HCT116 (cell line): Measurements from ENCODE around the gene SMYD4. TPM values are rescaled to one million over a fixed set of nuclear protein-coding genes. Genes with fewer than 3 reads are reported as not detected.
"Not testable (repeated sequence)": the region's sequence is repeated elsewhere in the genome, so short reads cannot be mapped to it uniquely, and the experiment has no call there.

Experiments used
- ATAC-seq: fragments of 200-7000 bp; cut with Tn5 transposase; 2 replicates; pipeline ENCODE4 v1.9.1; 2020; ENCODE audit warnings: mild to moderate bottlenecking, moderate library complexity
- BruUV-seq: library from RNA; stranded (reverse); fragments of 400-500 nt; replicated peaks from 2 replicates; lab custom pipeline; 2021; lab: Mats Ljungman, UMichigan
- CTCF ChIA-PET: fragments of 300-600 bp; sonication (Branson Sonifier 250); formaldehyde crosslinking; loops from one replicate; lab custom pipeline; 2021; ENCODE audit warnings: antibody characterized with exemption; lab: Charles Lee
- POLR2A ChIA-PET: fragments of 300-600, 350-600 bp; sonication (Branson Sonifier 250); formaldehyde crosslinking; loops from one replicate; lab custom pipeline; 2021; ENCODE audit warnings: antibody characterized with exemption; lab: Charles Lee
- RAD21 ChIA-PET, 2 experiments: fragments of 300-600 bp; sonication (Branson Sonifier 250); formaldehyde crosslinking; loops; one replicate each; lab custom pipeline; 2023; ENCODE audit warnings: low total read pairs in 2 of 2; ENCODE audit not compliant: uncharacterized antibody in 2 of 2, unreplicated experiment in 2 of 2, low non-redundant PET in 1 of 2; lab: Charles Lee
- DNase-seq: peaks from one replicate; pipeline ENCODE4 v3.0.0-alpha.2; 2010; ENCODE audit warnings: low read depth, low spot score
- H2AFZ ChIP-seq: fragments of 200-600 bp; shearing (Covaris generic), sonication (generic); 2 replicates; pipeline ENCODE4 v1.6.1; 2017; ENCODE audit warnings: low read depth, mixed run types, mixed read lengths, antibody characterized with exemption, low read length; ENCODE audit not compliant: poor library complexity, severe bottlenecking
- H3K27ac ChIP-seq: 2 replicates; pipeline ENCODE4 v1.5.1; 2012; ENCODE audit warnings: low read depth, low read length
- H3K27me3 ChIP-seq: fragments of 200-600 bp; sonication (generic); 2 replicates; pipeline ENCODE4 v1.6.1; 2016; ENCODE audit warnings: mixed run types, low read length, mixed read lengths; ENCODE audit not compliant: insufficient read depth
- H3K36me3 ChIP-seq, 2 experiments: fragments of 200-500 bp in 1 of 2; fragments of 200-600 bp in 1 of 2; sonication (Bioruptor generic) in 1 of 2; sonication (generic) in 1 of 2; 2 replicates each; pipeline versions ENCODE4 v1.5.1 to v1.6.1; 2014 to 2016; ENCODE audit warnings: low read length in 2 of 2, inconsistent platforms in 1 of 2, mixed read lengths in 1 of 2, mixed run types in 1 of 2; ENCODE audit not compliant: insufficient read depth in 2 of 2, control insufficient read depth in 1 of 2
- H3K4me1 ChIP-seq, 2 experiments: fragments of 200-600 bp in 1 of 2; sonication (generic) in 1 of 2; 2 replicates each; pipeline versions ENCODE4 v1.5.1 to v1.6.1; 2012 to 2017; ENCODE audit warnings: low read length in 2 of 2, inconsistent platforms in 1 of 2, mild to moderate bottlenecking in 1 of 2, mixed read lengths in 1 of 2, mixed run types in 1 of 2, moderate library complexity in 1 of 2; ENCODE audit not compliant: insufficient read depth in 2 of 2, control insufficient read depth in 1 of 2
- H3K4me2 ChIP-seq: fragments of 200-600 bp; sonication (generic); 2 replicates; pipeline ENCODE4 v1.6.1; 2017; ENCODE audit warnings: mixed run types, low read length, mixed read lengths
- H3K4me3 ChIP-seq, 2 experiments: fragments of 200-600 bp in 1 of 2; sonication (generic) in 1 of 2; replicated peaks in 1 of 2; 2 replicates each; pipeline ENCODE4 v1.5.1; 2011 to 2016; ENCODE audit warnings: low read length in 2 of 2, control low read depth in 1 of 2, low read depth in 1 of 2, mild to moderate bottlenecking in 1 of 2, mixed read lengths in 1 of 2, mixed run types in 1 of 2
- H3K79me2 ChIP-seq: fragments of 200-600 bp; sonication (generic); 2 replicates; pipeline ENCODE4 v1.6.1; 2017; ENCODE audit warnings: mild to moderate bottlenecking, mixed run types, low read length, moderate library complexity, mixed read lengths; ENCODE audit not compliant: insufficient read depth
- H3K9ac ChIP-seq: fragments of 200-600 bp; sonication (generic); 2 replicates; pipeline ENCODE4 v1.6.1; 2016; ENCODE audit warnings: low read length, mixed read lengths
- H3K9me2 ChIP-seq: fragments of 200-600 bp; sonication (generic), shearing (Covaris generic); 2 replicates; pipeline ENCODE4 v1.6.1; 2017; ENCODE audit warnings: mixed run types, mild to moderate bottlenecking, moderate library complexity; ENCODE audit not compliant: insufficient read depth
- H3K9me3 ChIP-seq, 2 experiments: fragments of 200-500 bp in 1 of 2; fragments of 200-600 bp in 1 of 2; sonication (Bioruptor generic) in 1 of 2; sonication (generic) in 1 of 2; 2 replicates each; pipeline ENCODE4 v1.6.1; 2014 to 2017; ENCODE audit warnings: low read length in 2 of 2, mixed read lengths in 2 of 2, inconsistent platforms in 1 of 2, low read depth in 1 of 2, mild to moderate bottlenecking in 1 of 2, mixed run types in 1 of 2, moderate library complexity in 1 of 2; ENCODE audit not compliant: control insufficient read depth in 1 of 2, insufficient read depth in 1 of 2
- H4K20me1 ChIP-seq: fragments of 200-600 bp; sonication (generic), shearing (Covaris generic); 2 replicates; pipeline ENCODE4 v1.6.1; 2017; ENCODE audit warnings: mixed run types, mild to moderate bottlenecking, moderate library complexity; ENCODE audit not compliant: insufficient read depth
- CTCF ChIP-seq, 3 experiments: fragments of 200-600 bp in 1 of 3; sonication (generic) in 1 of 3; IDR thresholded peaks in 2 of 3; conservative IDR thresholded peaks in 1 of 3; 2 replicates each; pipeline ENCODE4 v1.5.1; 2012 to 2017; ENCODE audit warnings: low read depth in 2 of 3, low read length in 2 of 3, antibody characterized with exemption in 1 of 3, borderline replicate concordance in 1 of 3, control low read depth in 1 of 3, mild to moderate bottlenecking in 1 of 3, mixed read lengths in 1 of 3, mixed run types in 1 of 3, moderate library complexity in 1 of 3; ENCODE audit not compliant: insufficient read depth in 1 of 3
- EZH2phosphoT487 ChIP-seq: fragments of 200-600 bp; IDR thresholded peaks from 2 replicates; pipeline ENCODE4 v1.6.1; 2018; ENCODE audit warnings: antibody characterized with exemption, borderline replicate concordance
- FOSL1 ChIP-seq: IDR thresholded peaks from 2 replicates; pipeline ENCODE4 v1.6.1; 2012; ENCODE audit warnings: low read depth
- POLR2AphosphoS5 ChIP-seq: IDR thresholded peaks from 2 replicates; pipeline ENCODE4 v1.6.1; 2011; ENCODE audit warnings: mild to moderate bottlenecking, low read depth, low read length, moderate library complexity
- RAD21 ChIP-seq: IDR thresholded peaks from 2 replicates; pipeline ENCODE4 v1.6.1; 2012; ENCODE audit warnings: low read depth, mild to moderate bottlenecking
- REST ChIP-seq: IDR thresholded peaks from 2 replicates; pipeline ENCODE4 v1.6.1; 2012; ENCODE audit warnings: low read depth
- SP1 ChIP-seq: IDR thresholded peaks from 2 replicates; pipeline ENCODE4 v1.6.1; 2012; ENCODE audit warnings: low read depth
- TCF7L2 ChIP-seq: IDR thresholded peaks from 2 replicates; pipeline ENCODE4 v1.7.0; 2011; ENCODE audit warnings: borderline replicate concordance, inconsistent platforms; ENCODE audit not compliant: insufficient read depth, insufficient read length; ENCODE audit errors: extremely low read depth
- YY1 ChIP-seq: IDR thresholded peaks from 2 replicates; pipeline ENCODE4 v1.6.1; 2011; ENCODE audit warnings: low read length, low read depth, moderate library complexity, mild to moderate bottlenecking; ENCODE audit not compliant: insufficient replicate concordance; ENCODE audit errors: extremely low read depth
- intact Hi-C: fragments of 100-400 bp; cut with micrococcal nuclease; formaldehyde crosslinking; loops from 2 replicates; pipeline ENCODE4 v1.10.0; 2022
- total RNA-seq: library from RNA; stranded (reverse); gene quantifications from one replicate; pipeline ENCODE4 v1.2.1, GENCODE V29; 2021; ENCODE audit not compliant: unreplicated experiment

SMYD4 gene
- total RNA-seq, 1 experiment from 2014 or later = 16.9 TPM

GRCh38 chr17:1861391-1862010, 31.8 kb upstream of the SMYD4 start (continued):
- no peak for TF ChIP-seq REST

GRCh38 chr17:1860978-1861377, 31.3 kb upstream of the SMYD4 start:
- no peak overlapping the region for H2AFZ ChIP-seq
- ChIA-PET RAD21 (no interaction called here), POLR2A (no interaction called here), CTCF (no interaction called here)
- peaks cover 20% of the 10 kb centered on the region for H3K79me2 ChIP-seq
- no peaks in the 10 kb centered on the region for H3K9me2 ChIP-seq
- ATAC-seq (no peak), DNase-seq (no peak)
- no peak overlapping the region for H3K4me3 ChIP-seq
- TF ChIP-seq EZH2phosphoT487 (no peak), FOSL1 (no peak), RAD21 (no peak), TCF7L2 (no peak), POLR2AphosphoS5 (no peak), YY1 (no peak), SP1 (no peak), CTCF (IDR thresholded peaks at IDR 0.05 in 2 of 3, conservative IDR thresholded peaks at IDR 0.05 in 1 of 3; ENCODE audit: borderline replicate concordance in 1 of 3, insufficient read depth in 1 of 3, low read depth in 2 of 3, low read length in 2 of 3) (no peak)
- H3K27me3 ChIP-seq = no peaks in the 10 kb centered on the region
- peaks cover 3% of the 10 kb centered on the region; the same call in 1 of the 2 replicates for H4K20me1 ChIP-seq
- intact Hi-C loops = loop anchor here (10.0 kb wide), 1 partner anchor 196 kb away; no protein-coding TSS in a partner anchor
- H3K9ac ChIP-seq = no peak overlapping the region
- no peaks in the 10 kb centered on the region for H3K9me3 ChIP-seq
- H3K27ac ChIP-seq = no peak overlapping the region
- no peaks in the 10 kb centered on the region for H3K4me1 ChIP-seq
- BruUV-seq = no TSS peak
- H3K36me3 ChIP-seq = peaks cover 7 to 8% of the 10 kb centered on the region in 2 experiments; a peak in 2 of 4 replicates
- H3K4me2 ChIP-seq = no peak overlapping the region

GRCh38 chr17:1856462-1856861, 26.8 kb upstream of the SMYD4 start:
- H3K4me1 ChIP-seq, RAD21 ChIA-PET, H3K27me3 ChIP-seq, H3K27ac ChIP-seq, H3K4me2 ChIP-seq, intact Hi-C loops, BruUV-seq, H3K4me3 ChIP-seq, H3K9me3 ChIP-seq, DNase-seq, POLR2A ChIA-PET, ATAC-seq, H2AFZ ChIP-seq, H4K20me1 ChIP-seq, H3K9me2 ChIP-seq, H3K9ac ChIP-seq: not testable (repeated sequence)
- Histone ChIP-seq H3K36me3 (peaks cover 39 to 46% of the 10 kb centered on the region in 2 experiments; a peak in 3 of 4 replicates), H3K79me2 (peaks cover 22% of the 10 kb centered on the region)
- CTCF ChIA-PET = interaction anchor here (0.6 to 1.5 kb wide), 2 partner anchors 9 to 100 kb away, joined by 4 to 5 read pairs; no protein-coding TSS in a partner anchor
